HEK293T (cell line): ENCODE measurements around the gene GRAMD4.

ENCODE experiments used
- CTCF ChIA-PET: fragments of 350-600 bp; formaldehyde crosslinking; extraction: SDS; loops from one replicate; lab custom pipeline; 2021; ENCODE audit warnings: antibody characterized with exemption, inconsistent platforms; lab: Yijun Ruan, JAX
- POLR2A ChIA-PET: fragments of 350-600 bp; formaldehyde crosslinking; extraction: SDS; loops from one replicate; lab custom pipeline; 2020; ENCODE audit warnings: antibody characterized with exemption, inconsistent platforms; lab: Yijun Ruan, JAX
- DNase-seq: peaks from one replicate; pipeline ENCODE4 v3.0.0; 2012; ENCODE audit warnings: mixed read lengths; ENCODE audit errors: extremely low spot score
- ARNT ChIP-seq: fragments of 450-650 bp; IDR thresholded peaks from 2 replicates; pipeline ENCODE4 v1.6.1; 2017; ENCODE audit warnings: mild to moderate bottlenecking
- BHLHE40 ChIP-seq: fragments of 450-650 bp; IDR thresholded peaks from 2 replicates; pipeline ENCODE4 v1.6.1; 2016; ENCODE audit warnings: mild to moderate bottlenecking, moderate library complexity, borderline replicate concordance
- CTBP1 ChIP-seq: fragments of 450-650 bp; IDR thresholded peaks from 2 replicates; pipeline ENCODE4 v1.6.1; 2016; ENCODE audit warnings: borderline replicate concordance
- ELF4 ChIP-seq: fragments of 450-650 bp; IDR thresholded peaks from 2 replicates; pipeline ENCODE4 v1.6.1; 2017; ENCODE audit warnings: antibody characterized with exemption
- FOXA1 ChIP-seq: fragments of 450-650 bp; IDR thresholded peaks from 2 replicates; pipeline ENCODE4 v1.6.1; 2016; ENCODE audit warnings: mild to moderate bottlenecking
- FOXK2 ChIP-seq: fragments of 450-650 bp; IDR thresholded peaks from 2 replicates; pipeline ENCODE4 v1.6.1; 2016; ENCODE audit warnings: mild to moderate bottlenecking
- FOXM1 ChIP-seq: fragments of 450-650 bp; IDR thresholded peaks from 2 replicates; pipeline ENCODE4 v1.6.1; 2017; ENCODE audit warnings: mild to moderate bottlenecking, borderline replicate concordance
- HDGF ChIP-seq: fragments of 450-650 bp; IDR thresholded peaks from 2 replicates; pipeline ENCODE4 v1.6.1; 2017; ENCODE audit warnings: antibody characterized with exemption, borderline replicate concordance
- L3MBTL2 ChIP-seq: fragments of 450-650 bp; conservative IDR thresholded peaks from 2 replicates; pipeline ENCODE4 v1.6.1; 2016; ENCODE audit warnings: mild to moderate bottlenecking
- LEF1 ChIP-seq: fragments of 450-650 bp; IDR thresholded peaks from 2 replicates; pipeline ENCODE4 v1.6.1; 2017; ENCODE audit warnings: mild to moderate bottlenecking, borderline replicate concordance
- NFRKB ChIP-seq: fragments of 450-650 bp; IDR thresholded peaks from 2 replicates; pipeline ENCODE4 v1.6.1; 2016; ENCODE audit warnings: mild to moderate bottlenecking, moderate library complexity
- PKNOX1 ChIP-seq: fragments of 450-650 bp; IDR thresholded peaks from 2 replicates; pipeline ENCODE4 v1.6.1; 2016
- SP1 ChIP-seq: fragments of 450-650 bp; IDR thresholded peaks from 2 replicates; pipeline ENCODE4 v1.6.1; 2017
- SUZ12 ChIP-seq: fragments of 450-650 bp; IDR thresholded peaks from 2 replicates; pipeline ENCODE4 v1.6.1; 2016; ENCODE audit warnings: mild to moderate bottlenecking
- TARDBP ChIP-seq: fragments of 450-650 bp; IDR thresholded peaks from 2 replicates; pipeline ENCODE4 v1.6.1; 2016
- ZNF384 ChIP-seq: fragments of 450-650 bp; IDR thresholded peaks from 2 replicates; pipeline ENCODE4 v1.6.1; 2016

The GRAMD4 gene

GRCh38 chr22:46659791-46660186 lies 39.6 kb downstream of the GRAMD4 start:
- no peak for DNase-seq
- TF ChIP-seq FOXK2 (no peak), PKNOX1 (no peak)
- ChIA-PET POLR2A (no interaction called here), CTCF (no interaction called here)

- DNase-seq = no peak
- no peak for TF ChIP-seq HDGF
- no peak for TF ChIP-seq L3MBTL2
- TF ChIP-seq NFRKB = no peak
- no peak for TF ChIP-seq ELF4
- no peak for TF ChIP-seq BHLHE40
- TF ChIP-seq ARNT = no peak
- TF ChIP-seq LEF1 = no peak
- TF ChIP-seq SUZ12 = no peak
- TF ChIP-seq TARDBP = no peak
- no peak for TF ChIP-seq SP1
- TF ChIP-seq FOXM1 = no peak
- TF ChIP-seq ZNF384 = no peak
- TF ChIP-seq FOXA1 = no peak
- TF ChIP-seq PKNOX1 = no peak
- no peak for TF ChIP-seq CTBP1
- no peak for TF ChIP-seq FOXK2
- ChIA-PET POLR2A (no interaction called here), CTCF (no interaction called here)
Observed at GRCh38 chr22:46660604-46661201, 40.5 kb downstream of the GRAMD4 start.

- DNase-seq = no peak
- TF ChIP-seq LEF1 (no peak), FOXA1 (no peak), ZNF384 (no peak), FOXM1 (no peak), PKNOX1 (no peak), TARDBP (no peak), HDGF (no peak), ELF4 (no peak)
- ChIA-PET CTCF (no interaction called here), POLR2A (no interaction called here)
Observed at GRCh38 chr22:46661221-46661851, 41.1 kb downstream of the GRAMD4 start.

GRCh38 chr22:46662226-46662625 lies 42.0 kb downstream of the GRAMD4 start:
- ChIA-PET POLR2A (no interaction called here), CTCF (no interaction called here)
- TF ChIP-seq FOXM1 = no peak
- no peak for TF ChIP-seq SP1
- TF ChIP-seq FOXA1 = no peak
- TF ChIP-seq ELF4 = no peak
- TF ChIP-seq ARNT = no peak
- TF ChIP-seq PKNOX1 = no peak
- no peak for TF ChIP-seq TARDBP
- TF ChIP-seq LEF1 = no peak
- no peak for TF ChIP-seq BHLHE40
- TF ChIP-seq L3MBTL2 = no peak
- no peak for TF ChIP-seq ZNF384
- no peak for DNase-seq

- no peak for DNase-seq
- TF ChIP-seq SUZ12 (no peak), FOXA1 (no peak), CTBP1 (no peak), SP1 (no peak), ZNF384 (no peak), HDGF (no peak), ARNT (no peak), LEF1 (no peak), PKNOX1 (no peak), FOXM1 (no peak)
- ChIA-PET CTCF (no interaction called here), POLR2A (no interaction called here)
Observed at GRCh38 chr22:46663001-46663400, 42.8 kb downstream of the GRAMD4 start.
